Measurements from ENCODE around the gene SLC37A2. TPM values are rescaled to one million over a fixed set of nuclear protein-coding genes. Genes with fewer than 3 reads are reported as not detected.

The SLC37A2 gene
- total RNA-seq, 1 donor from 2014 or later: 3.3 TPM

- H3K27me3 ChIP-seq: no peaks in the 10 kb centered on the region
- no peaks in the 10 kb centered on the region for H3K36me3 Mint-ChIP-seq
- H3K27ac Mint-ChIP-seq: no peak overlapping the region
- no peak overlapping the region for H3K27ac ChIP-seq
- no peaks in the 10 kb centered on the region for H3K79me2 ChIP-seq (ENCODE audit: low read depth)
- peaks cover 23% of the 10 kb centered on the region for H3K4me1 Mint-ChIP-seq
- H3K4me1 ChIP-seq: peaks cover 7% of the 10 kb centered on the region
- no peak overlapping the region for H3K4me2 ChIP-seq
- H3K4me3 Mint-ChIP-seq: no peak overlapping the region
- H3K27me3 Mint-ChIP-seq (ENCODE audit: insufficient read depth, low read depth): peaks cover 6% of the 10 kb centered on the region
- no peaks in the 10 kb centered on the region for H3K36me3 ChIP-seq
- H2AFZ ChIP-seq (replicated peaks): no peak overlapping the region
- TF ChIP-seq CTCF (IDR thresholded peaks at IDR 0.05) (no peak), EZH2 (IDR thresholded peaks at IDR 0.05) (no peak), EZH2phosphoT487 (IDR thresholded peaks at IDR 0.05) (no peak)
- no peaks in the 10 kb centered on the region for H3F3A ChIP-seq (ENCODE audit: low read depth)
- no peak overlapping the region for H3K9ac ChIP-seq
- H3K9me3 ChIP-seq (ENCODE audit: low read depth): no peaks in the 10 kb centered on the region
- H3K9me3 Mint-ChIP-seq: no peaks in the 10 kb centered on the region
- no peak for DNase-seq (ENCODE audit: low spot score)
- no peak overlapping the region for H3K4me3 ChIP-seq
- no peaks in the 10 kb centered on the region for H4K20me1 ChIP-seq (ENCODE audit: low read depth)
Measured at GRCh38 chr11:125072218-125072960, 9.3 kb downstream of the SLC37A2 start.

- Histone ChIP-seq H3K4me2 (no peak overlapping the region), H3K9me3 (ENCODE audit: low read depth) (no peaks in the 10 kb centered on the region), H3K36me3 (no peaks in the 10 kb centered on the region), H2AFZ (replicated peaks) (no peak overlapping the region), H3F3A (ENCODE audit: low read depth) (no peaks in the 10 kb centered on the region), H3K4me1 (peaks cover 7% of the 10 kb centered on the region), H3K9ac (no peak overlapping the region), H3K79me2 (ENCODE audit: low read depth) (no peaks in the 10 kb centered on the region), H3K27ac (no peak overlapping the region), H4K20me1 (ENCODE audit: low read depth) (no peaks in the 10 kb centered on the region), H3K27me3 (no peaks in the 10 kb centered on the region), H3K4me3 (no peak overlapping the region)
- Mint-ChIP-seq H3K36me3 (no peaks in the 10 kb centered on the region), H3K9me3 (no peaks in the 10 kb centered on the region), H3K27ac (no peak overlapping the region), H3K4me3 (no peak overlapping the region), H3K4me1 (peaks cover 23% of the 10 kb centered on the region), H3K27me3 (ENCODE audit: insufficient read depth, low read depth) (peaks cover 10% of the 10 kb centered on the region)
- no peak for DNase-seq (ENCODE audit: low spot score)
- TF ChIP-seq CTCF (IDR thresholded peaks at IDR 0.05) (no peak), EZH2phosphoT487 (IDR thresholded peaks at IDR 0.05) (no peak), EZH2 (IDR thresholded peaks at IDR 0.05) (no peak)
Measured at GRCh38 chr11:125072961-125073590, 10.0 kb downstream of the SLC37A2 start.

DNA sequence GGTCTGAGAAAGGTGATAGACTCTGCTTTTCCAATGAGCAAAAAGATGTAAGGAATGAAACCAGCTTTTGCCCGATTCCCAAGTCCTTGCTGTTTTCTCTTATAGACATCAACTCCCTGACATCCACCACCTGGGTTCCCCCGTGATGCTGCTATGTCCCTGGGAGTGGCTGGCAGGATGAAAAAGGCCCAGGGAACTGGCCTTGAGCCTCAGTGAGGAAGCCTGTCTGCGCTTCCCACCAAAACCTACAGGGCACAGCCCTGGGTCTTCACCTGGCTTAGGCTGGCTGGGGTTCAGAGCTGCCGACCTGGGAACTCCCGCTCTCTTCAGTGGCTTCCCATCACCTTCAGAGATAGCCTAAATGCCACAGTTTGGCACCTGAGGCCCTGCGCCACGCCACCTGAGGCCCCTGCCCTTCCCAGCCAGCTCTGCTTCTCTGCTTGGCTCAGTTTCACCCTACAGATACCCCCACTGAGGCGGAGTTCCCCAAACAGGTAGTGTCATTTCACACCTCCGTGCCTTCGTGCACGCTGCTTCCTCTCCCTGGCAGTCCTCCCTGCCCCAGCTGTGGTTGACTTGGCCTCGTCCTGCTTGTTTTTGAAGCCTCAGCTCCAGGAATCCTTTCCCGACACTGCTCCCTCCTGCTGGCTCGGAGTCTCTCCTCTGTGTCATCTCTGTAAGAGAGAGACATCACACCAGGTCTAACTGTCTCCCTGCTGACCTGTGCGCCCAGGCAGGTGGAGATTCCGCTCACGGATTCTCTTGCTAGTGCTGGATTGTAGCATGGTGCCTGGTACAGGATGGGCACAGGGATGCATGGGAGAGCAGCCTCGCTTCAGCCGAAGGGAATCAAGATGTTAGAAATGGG, 10.7 kb downstream of the SLC37A2 start:
- H3K36me3 ChIP-seq: no peaks in the 10 kb centered on the region
- no peak for DNase-seq (ENCODE audit: low spot score)
- no peaks in the 10 kb centered on the region for H4K20me1 ChIP-seq (ENCODE audit: low read depth)
- no peaks in the 10 kb centered on the region for H3F3A ChIP-seq (ENCODE audit: low read depth)
- H3K9ac ChIP-seq: no peak overlapping the region
- H3K4me1 ChIP-seq: peaks cover 7% of the 10 kb centered on the region
- H3K4me3 ChIP-seq: no peak overlapping the region
- H3K4me3 Mint-ChIP-seq: no peak overlapping the region
- no peaks in the 10 kb centered on the region for H3K9me3 Mint-ChIP-seq
- TF ChIP-seq EZH2 (IDR thresholded peaks at IDR 0.05) (no peak), EZH2phosphoT487 (IDR thresholded peaks at IDR 0.05) (no peak), CTCF (IDR thresholded peaks at IDR 0.05) (no peak)
- H3K27me3 Mint-ChIP-seq (ENCODE audit: insufficient read depth, low read depth): peaks cover 11% of the 10 kb centered on the region
- no peaks in the 10 kb centered on the region for H3K27me3 ChIP-seq
- H3K9me3 ChIP-seq (ENCODE audit: low read depth): no peaks in the 10 kb centered on the region
- H3K27ac ChIP-seq: no peak overlapping the region
- H2AFZ ChIP-seq (replicated peaks): no peak overlapping the region
- no peaks in the 10 kb centered on the region for H3K36me3 Mint-ChIP-seq
- no peaks in the 10 kb centered on the region for H3K79me2 ChIP-seq (ENCODE audit: low read depth)
- no peak overlapping the region for H3K4me2 ChIP-seq
- peaks cover 23% of the 10 kb centered on the region for H3K4me1 Mint-ChIP-seq
- no peak overlapping the region for H3K27ac Mint-ChIP-seq
